Mesenteric fat pad (tissue), 1 donor: ENCODE measurements around the gene KRTAP10-6. TPM values are rescaled to one million over a fixed set of nuclear protein-coding genes. Genes with fewer than 3 reads are reported as not detected.
"Not testable (repeated sequence)": the region's sequence is repeated elsewhere in the genome, so short reads cannot be mapped to it uniquely, and the experiment has no call there.

Experiments
- DNase-seq: peaks from one replicate; pipeline ENCODE4 v3.0.0-alpha.2; 2020; ENCODE audit warnings: low spot score
- total RNA-seq: library from RNA; stranded (reverse); fragmentation: NEBNext Ultra II Directional; extraction: Animal tissue kit (Norgen Biotek cat#: 25700); gene quantifications from one replicate; pipeline ENCODE4 v1.2.1, GENCODE V29; 2021
- donor health status: DM: yes; HTN: yes; CAD: no.

Gene KRTAP10-6
- total RNA-seq, 1 donor from 2014 or later: not detected

- DNase-seq: no peak
These were observed 12.5 kb downstream of the KRTAP10-6 start for GRCh38 chr21:44579833-44580144.

- no peak for DNase-seq
These were observed 13.1 kb downstream of the KRTAP10-6 start for GRCh38 chr21:44579056-44579832.

- DNase-seq: no peak
These were observed 13.8 kb downstream of the KRTAP10-6 start for GRCh38 chr21:44578371-44579055.

- no peak for DNase-seq
These were observed 16.3 kb downstream of the KRTAP10-6 start for GRCh38 chr21:44576025-44576420.

- DNase-seq: no peak
These were observed 16.8 kb downstream of the KRTAP10-6 start for GRCh38 chr21:44575307-44576024.

- DNase-seq: no peak
These were observed 17.6 kb downstream of the KRTAP10-6 start for GRCh38 chr21:44574457-44575306.

GRCh38 chr21:44573630-44574456 lies 18.5 kb downstream of the KRTAP10-6 start, which contains the start of gene KRTAP10-4:
Gene KRTAP10-4 (plus strand): TSS chr21:44573729. CDS start chr21:44573759, 30 bp downstream.
- DNase-seq: not testable (repeated sequence)

- DNase-seq: no peak
These were observed 19.2 kb downstream of the KRTAP10-6 start for GRCh38 chr21:44572959-44573583.

GRCh38 chr21:44571844-44572782 lies 20.2 kb downstream of the KRTAP10-6 start:
- DNase-seq: no peak

GRCh38 chr21:44571296-44571695 lies 21.0 kb downstream of the KRTAP10-6 start:
- DNase-seq: no peak

GRCh38 chr21:44569861-44570517 lies 22.3 kb downstream of the KRTAP10-6 start:
- no peak for DNase-seq

- DNase-seq: no peak
These were observed 23.4 kb downstream of the KRTAP10-6 start for GRCh38 chr21:44568667-44569556.

- peak; percentile 85 for DNase-seq
These were observed 24.0 kb downstream of the KRTAP10-6 start for GRCh38 chr21:44568261-44568660.

- DNase-seq: no peak
These were observed 24.7 kb downstream of the KRTAP10-6 start for GRCh38 chr21:44567481-44568171.

- no peak for DNase-seq
These were observed 25.9 kb downstream of the KRTAP10-6 start for GRCh38 chr21:44566403-44566802.

GRCh38 chr21:44564886-44565598 lies 27.3 kb downstream of the KRTAP10-6 start:
- no peak for DNase-seq
